ENCODE data around the gene MCTP1. TPM values are rescaled to one million over a fixed set of nuclear protein-coding genes. Genes with fewer than 3 reads are reported as not detected.

Gene MCTP1
- total RNA-seq, 2 donors from 2014 or later, result 3.3 to 5.0 TPM

DNA sequence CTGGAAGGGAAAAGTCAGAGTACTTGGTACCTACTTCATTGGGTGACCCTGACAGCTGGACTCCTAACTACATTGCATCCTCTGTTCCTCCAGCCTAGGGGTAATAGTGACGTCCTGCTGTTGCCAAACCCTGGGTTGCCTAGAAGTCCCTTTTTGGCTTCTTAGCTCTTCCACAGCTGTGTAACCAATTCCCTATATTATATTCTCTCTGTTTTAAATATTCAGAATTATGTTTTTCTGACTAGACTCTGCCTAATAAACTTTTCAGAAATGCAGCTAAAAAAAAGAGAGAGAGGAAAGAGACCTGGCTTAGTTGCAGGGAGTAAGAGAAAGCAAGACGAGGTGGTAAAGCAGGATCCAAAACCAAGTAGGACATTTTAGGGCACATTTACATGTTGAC, 28.4 kb downstream of the MCTP1 start:
- DNase-seq (ENCODE audit: low spot score), result no peak
- Histone ChIP-seq H3K27ac (no peak overlapping the region), H3K4me1 (replicated peaks) (no peaks in the 10 kb centered on the region), H3K36me3 (no peaks in the 10 kb centered on the region), H3K27me3 (replicated peaks; ENCODE audit: insufficient read depth) (no peaks in the 10 kb centered on the region), H3K4me3 (no peak overlapping the region), H3K9me3 (no peaks in the 10 kb centered on the region)
- no peak for TF ChIP-seq POLR2AphosphoS5 (IDR thresholded peaks at IDR 0.05)
- TF ChIP-seq, protein P1, sequence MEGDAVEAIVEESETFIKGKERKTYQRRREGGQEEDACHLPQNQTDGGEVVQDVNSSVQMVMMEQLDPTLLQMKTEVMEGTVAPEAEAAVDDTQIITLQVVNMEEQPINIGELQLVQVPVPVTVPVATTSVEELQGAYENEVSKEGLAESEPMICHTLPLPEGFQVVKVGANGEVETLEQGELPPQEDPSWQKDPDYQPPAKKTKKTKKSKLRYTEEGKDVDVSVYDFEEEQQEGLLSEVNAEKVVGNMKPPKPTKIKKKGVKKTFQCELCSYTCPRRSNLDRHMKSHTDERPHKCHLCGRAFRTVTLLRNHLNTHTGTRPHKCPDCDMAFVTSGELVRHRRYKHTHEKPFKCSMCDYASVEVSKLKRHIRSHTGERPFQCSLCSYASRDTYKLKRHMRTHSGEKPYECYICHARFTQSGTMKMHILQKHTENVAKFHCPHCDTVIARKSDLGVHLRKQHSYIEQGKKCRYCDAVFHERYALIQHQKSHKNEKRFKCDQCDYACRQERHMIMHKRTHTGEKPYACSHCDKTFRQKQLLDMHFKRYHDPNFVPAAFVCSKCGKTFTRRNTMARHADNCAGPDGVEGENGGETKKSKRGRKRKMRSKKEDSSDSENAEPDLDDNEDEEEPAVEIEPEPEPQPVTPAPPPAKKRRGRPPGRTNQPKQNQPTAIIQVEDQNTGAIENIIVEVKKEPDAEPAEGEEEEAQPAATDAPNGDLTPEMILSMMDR (IDR thresholded peaks at IDR 0.05), result no peak
- no peak for TF ChIP-seq POLR2A (IDR thresholded peaks at IDR 0.05)
- 55% methylated on average over 2 of the region's 2 CpGs for WGBS
- intact Hi-C loops (cut with DNase I), result no loop called here

DNA sequence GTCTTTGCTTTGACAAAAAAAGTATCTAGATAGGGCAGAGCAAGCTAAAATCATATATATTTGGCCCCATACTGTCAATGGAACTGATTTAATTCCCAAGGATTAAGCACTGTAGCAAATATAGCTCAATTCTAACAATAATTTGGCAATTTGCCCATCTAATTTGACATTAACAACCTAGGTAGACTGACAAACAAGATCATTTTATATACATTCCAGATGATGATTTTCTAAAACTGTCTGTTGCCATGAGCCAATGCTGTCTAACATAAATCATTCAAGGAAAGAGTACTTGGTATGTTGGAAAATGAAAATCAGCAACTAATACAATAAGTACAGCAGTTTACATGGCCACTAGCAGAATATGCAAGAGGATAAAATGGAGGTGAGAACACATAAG, 32.1 kb downstream of the MCTP1 start:
- H3K27me3 ChIP-seq (replicated peaks; ENCODE audit: insufficient read depth), result no peaks in the 10 kb centered on the region
- no peak overlapping the region for H3K27ac ChIP-seq
- intact Hi-C loops (cut with DNase I), result no loop called here
- no peak for DNase-seq (ENCODE audit: low spot score)
- no peaks in the 10 kb centered on the region for H3K36me3 ChIP-seq
- H3K4me1 ChIP-seq (replicated peaks), result no peaks in the 10 kb centered on the region
- H3K9me3 ChIP-seq, result no peaks in the 10 kb centered on the region
- TF ChIP-seq POLR2A (IDR thresholded peaks at IDR 0.05) (no peak), POLR2AphosphoS5 (IDR thresholded peaks at IDR 0.05) (no peak)
- TF ChIP-seq, protein P1 (IDR thresholded peaks at IDR 0.05), result no peak
- H3K4me3 ChIP-seq, result no peak overlapping the region

DNA sequence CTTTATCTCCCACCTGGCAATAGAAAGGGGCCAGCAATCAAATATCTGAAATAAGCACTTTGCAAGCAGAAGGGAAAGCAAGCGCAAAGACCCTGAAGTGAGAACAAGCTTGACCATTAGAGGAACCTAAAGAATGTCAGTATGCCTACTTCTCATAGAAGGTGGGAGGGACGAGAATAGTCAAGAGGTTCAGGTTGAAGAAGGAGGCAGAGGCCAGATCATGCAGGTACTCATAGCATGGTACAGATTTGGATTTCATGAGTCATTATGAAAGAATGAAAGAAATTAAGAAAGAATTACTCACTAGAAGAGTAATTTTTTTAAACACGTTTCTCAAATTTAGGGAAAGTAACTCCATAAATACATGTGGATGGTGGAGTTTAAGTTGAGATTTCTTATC, 33.7 kb downstream of the MCTP1 start:
- Histone ChIP-seq H3K36me3 (no peaks in the 10 kb centered on the region), H3K27ac (no peak overlapping the region), H3K27me3 (replicated peaks; ENCODE audit: insufficient read depth) (no peaks in the 10 kb centered on the region), H3K4me1 (replicated peaks) (no peaks in the 10 kb centered on the region), H3K9me3 (no peaks in the 10 kb centered on the region), H3K4me3 (no peak overlapping the region)
- TF ChIP-seq POLR2A (IDR thresholded peaks at IDR 0.05), result no peak
- TF ChIP-seq POLR2AphosphoS5 (IDR thresholded peaks at IDR 0.05), result no peak
- TF ChIP-seq, protein P1 (IDR thresholded peaks at IDR 0.05), result no peak
- DNase-seq (ENCODE audit: low spot score), result no peak
- WGBS, result 73% methylated on average over 3 of the region's 3 CpGs
- intact Hi-C loops (cut with DNase I), result no loop called here

DNA sequence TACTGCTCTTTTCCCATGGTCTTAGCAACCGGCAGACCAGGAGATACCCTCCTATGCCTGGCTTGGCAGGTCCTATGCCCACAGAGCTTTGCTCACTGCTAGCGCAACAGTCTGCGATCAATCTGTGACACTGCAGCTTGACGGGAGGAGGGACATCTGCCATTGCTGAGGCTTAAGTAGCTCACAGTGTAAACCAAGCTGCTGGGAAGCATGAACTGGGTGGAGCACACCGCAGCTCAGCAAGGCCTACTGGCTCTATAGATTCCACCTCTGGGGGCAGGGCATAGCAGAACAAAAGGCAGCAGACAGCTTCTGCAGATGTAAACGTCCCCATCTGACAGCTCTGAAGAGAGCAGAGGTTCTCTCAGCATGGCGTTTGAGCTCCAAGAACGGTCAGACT, 40.4 kb downstream of the MCTP1 start:
- no peaks in the 10 kb centered on the region for H3K9me3 ChIP-seq
- TF ChIP-seq POLR2A (IDR thresholded peaks at IDR 0.05) (no peak), POLR2AphosphoS5 (IDR thresholded peaks at IDR 0.05) (no peak)
- TF ChIP-seq, protein P1 (IDR thresholded peaks at IDR 0.05), result no peak
- H3K27me3 ChIP-seq (replicated peaks; ENCODE audit: insufficient read depth), result peaks cover 2% of the 10 kb centered on the region
- DNase-seq (ENCODE audit: low spot score), result no peak
- H3K27ac ChIP-seq, result no peak overlapping the region
- no peaks in the 10 kb centered on the region for H3K4me1 ChIP-seq (replicated peaks)
- intact Hi-C loops (cut with DNase I), result no loop called here
- no peaks in the 10 kb centered on the region for H3K36me3 ChIP-seq
- H3K4me3 ChIP-seq, result no peak overlapping the region
- WGBS, result 64% methylated on average over 8 of the region's 8 CpGs

DNA sequence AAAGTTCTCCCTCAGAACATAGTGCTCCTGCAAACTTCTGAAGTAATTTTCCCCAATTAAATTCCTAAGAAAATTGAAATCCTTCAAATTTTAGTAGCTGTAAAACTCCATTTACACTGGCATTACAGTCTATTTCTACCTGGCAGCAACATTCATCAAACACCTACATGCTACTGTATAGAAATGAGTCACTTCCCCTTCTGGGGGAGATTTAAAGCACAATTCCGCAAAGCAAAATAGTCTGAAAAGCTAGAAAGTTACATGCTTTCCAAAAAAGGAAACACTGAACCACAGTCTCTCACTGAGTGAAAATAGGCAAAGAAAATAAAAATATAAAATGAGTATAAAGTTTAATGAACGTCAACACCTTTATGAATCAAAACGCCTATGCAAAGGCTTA, 43.3 kb downstream of the MCTP1 start:
- TF ChIP-seq, protein P1 (IDR thresholded peaks at IDR 0.05), result no peak
- TF ChIP-seq POLR2AphosphoS5 (IDR thresholded peaks at IDR 0.05) (no peak), POLR2A (IDR thresholded peaks at IDR 0.05) (no peak)
- intact Hi-C loops (cut with DNase I), result no loop called here

More for the DNA sequence above, 43.3 kb downstream of the MCTP1 start:
- Histone ChIP-seq H3K9me3 (no peaks in the 10 kb centered on the region), H3K27ac (no peak overlapping the region), H3K4me1 (replicated peaks) (no peaks in the 10 kb centered on the region), H3K27me3 (replicated peaks; ENCODE audit: insufficient read depth) (peaks cover 2% of the 10 kb centered on the region), H3K4me3 (no peak overlapping the region), H3K36me3 (no peaks in the 10 kb centered on the region)
- 85% methylated on average over 3 of the region's 3 CpGs for WGBS
- no peak for DNase-seq (ENCODE audit: low spot score)
